Tibial artery (tissue), 4 donors: ENCODE results near the gene PCSK9.

ENCODE experiments used
- DNase-seq, 2 donors: peaks; one replicate each; pipeline ENCODE4 v3.0.0-alpha.2; 2019
- H3K27ac ChIP-seq, 2 donors: fragments of 200-600 bp; sonication (generic) in 1 of 2; 1 replicate in 1 of 2; 2 replicates in 1 of 2; pipeline ENCODE4 v1.5.1; 2018 to 2019; ENCODE audit warnings: mild to moderate bottlenecking in 1 of 2
- H3K27me3 ChIP-seq, 2 donors: fragments of 200-600 bp; sonication (generic) in 1 of 2; one replicate each; pipeline versions ENCODE4 v1.5.1 to v1.6.0; 2016 to 2019
- H3K36me3 ChIP-seq, 3 donors: fragments of 200-600 bp; sonication (generic) in 2 of 3; one replicate each; pipeline ENCODE4 v1.5.1; 2016 to 2019; ENCODE audit warnings: mild to moderate bottlenecking in 2 of 3
- H3K4me1 ChIP-seq, 4 donors: fragments of 200-600 bp; sonication (generic) in 2 of 4; 1 replicate in 3 of 4; 2 replicates in 1 of 4; pipeline ENCODE4 v1.5.1; 2016 to 2019
- H3K4me3 ChIP-seq, 2 donors: fragments of 200-600 bp; sonication (generic) in 1 of 2; 1 replicate in 1 of 2; 2 replicates in 1 of 2; pipeline ENCODE4 v1.5.1; 2018 to 2019; ENCODE audit warnings: mild to moderate bottlenecking in 2 of 2
- H3K9me3 ChIP-seq, 3 donors: fragments of 200-600 bp; sonication (generic) in 1 of 3; one replicate each; pipeline ENCODE4 v1.5.1; 2016 to 2019
- CTCF ChIP-seq, 2 experiments: fragments of 200-600 bp in 1 of 2; fragments of 450-650 bp in 1 of 2; IDR thresholded peaks; one replicate each; pipeline ENCODE4 v1.5.1; 2017 to 2019; ENCODE audit warnings: antibody characterized with exemption in 2 of 2, mild to moderate bottlenecking in 1 of 2, moderate library complexity in 1 of 2
- intact Hi-C: fragments of 100-400 bp; cut with DNase I; formaldehyde crosslinking; loops from one replicate; pipeline ENCODE4 v1.15.0; 2023; ENCODE audit warnings: low total_unique reads

The PCSK9 gene

GRCh38 chr1:54994355-54994990, 44.9 kb upstream of the PCSK9 start:
- Histone ChIP-seq H3K36me3 (peaks cover 0 to 7% (median 0%) of the 10 kb centered on the region in 3 donors), H3K27me3 (peaks cover 0 to 39% of the 10 kb centered on the region in 2 donors), H3K9me3 (no peaks in the 10 kb centered on the region), H3K4me1 (peaks cover 0 to 21% (median 15%) of the 10 kb centered on the region in 4 donors), H3K4me3 (no peak overlapping the region), H3K27ac (no peak overlapping the region)
- TF ChIP-seq CTCF (IDR thresholded peaks at IDR 0.05) = no peak
- intact Hi-C loops = no loop called here
- no peak for DNase-seq

GRCh38 chr1:54995013-54995760, 44.2 kb upstream of the PCSK9 start:
- no peak for DNase-seq
- intact Hi-C loops = no loop called here
- peaks cover 0 to 14% (median 8%) of the 10 kb centered on the region in 4 donors for H3K4me1 ChIP-seq

GRCh38 chr1:54995835-54996234, 43.5 kb upstream of the PCSK9 start:
- no peak for TF ChIP-seq CTCF (IDR thresholded peaks at IDR 0.05)
- no peak overlapping the region for H3K4me3 ChIP-seq
- no peak overlapping the region for H3K27ac ChIP-seq
- no peaks in the 10 kb centered on the region for H3K9me3 ChIP-seq
- no peak for DNase-seq
- H3K27me3 ChIP-seq = peaks cover 0 to 45% of the 10 kb centered on the region in 2 donors
- peaks cover 0 to 7% (median 0%) of the 10 kb centered on the region in 3 donors for H3K36me3 ChIP-seq
- intact Hi-C loops = no loop called here
- peaks cover 0 to 12% (median 7%) of the 10 kb centered on the region in 4 donors for H3K4me1 ChIP-seq

More at GRCh38 chr1:54995013-54995760, 44.2 kb upstream of the PCSK9 start:
- Histone ChIP-seq H3K27me3 (peaks cover 0 to 39% of the 10 kb centered on the region in 2 donors), H3K36me3 (peaks cover 0 to 7% (median 0%) of the 10 kb centered on the region in 3 donors), H3K27ac (no peak overlapping the region), H3K9me3 (no peaks in the 10 kb centered on the region), H3K4me3 (no peak overlapping the region)
- no peak for TF ChIP-seq CTCF (IDR thresholded peaks at IDR 0.05)

- Histone ChIP-seq H3K36me3 (peaks cover 0 to 7% (median 0%) of the 10 kb centered on the region in 3 donors), H3K27ac (no peak overlapping the region), H3K27me3 (peaks cover 0 to 46% of the 10 kb centered on the region in 2 donors), H3K4me1 (peaks cover 0 to 12% (median 7%) of the 10 kb centered on the region in 4 donors), H3K9me3 (no peaks in the 10 kb centered on the region), H3K4me3 (no peak overlapping the region)
- intact Hi-C loops = no loop called here
- TF ChIP-seq CTCF (IDR thresholded peaks at IDR 0.05) = peak; percentile 76 to 83
- peak; percentile 38 to 83 for DNase-seq
Measured at GRCh38 chr1:54996359-54996868, 42.9 kb upstream of the PCSK9 start.

GRCh38 chr1:54996869-54997710, 42.3 kb upstream of the PCSK9 start:
- intact Hi-C loops = loop anchor here (1.0 kb wide), 1 partner anchor 51 kb away; no protein-coding TSS in a partner anchor
- no peak for DNase-seq
- H3K4me1 ChIP-seq = peaks cover 0 to 12% (median 7%) of the 10 kb centered on the region in 4 donors
- H3K27ac ChIP-seq = no peak overlapping the region
- peaks cover 0 to 2% (median 0%) of the 10 kb centered on the region in 3 donors for H3K36me3 ChIP-seq
- no peak overlapping the region for H3K4me3 ChIP-seq
- no peaks in the 10 kb centered on the region for H3K9me3 ChIP-seq
- peaks cover 0 to 46% of the 10 kb centered on the region in 2 donors for H3K27me3 ChIP-seq
- TF ChIP-seq CTCF (IDR thresholded peaks at IDR 0.05) = no peak
